Fibroblast of pulmonary artery (primary cell): Measurements from ENCODE around the gene FAM170B.

Source experiments
- DNase-seq: peaks from one replicate; pipeline ENCODE4 v3.0.0-alpha.2; 2010; ENCODE audit warnings: low read depth
- H3K4me3 ChIP-seq: replicated peaks from 2 replicates; pipeline ENCODE4 v1.5.1; 2011; ENCODE audit warnings: low read depth, mild to moderate bottlenecking, control low read depth, low read length, moderate library complexity
- TF ChIP-seq, protein P1 (sequence below): IDR thresholded peaks from 2 replicates; pipeline ENCODE4 v1.5.1; 2011; ENCODE audit warnings: mild to moderate bottlenecking, control low read depth, low read length, inconsistent platforms; ENCODE audit errors: missing control alignments

FAM170B gene

DNA sequence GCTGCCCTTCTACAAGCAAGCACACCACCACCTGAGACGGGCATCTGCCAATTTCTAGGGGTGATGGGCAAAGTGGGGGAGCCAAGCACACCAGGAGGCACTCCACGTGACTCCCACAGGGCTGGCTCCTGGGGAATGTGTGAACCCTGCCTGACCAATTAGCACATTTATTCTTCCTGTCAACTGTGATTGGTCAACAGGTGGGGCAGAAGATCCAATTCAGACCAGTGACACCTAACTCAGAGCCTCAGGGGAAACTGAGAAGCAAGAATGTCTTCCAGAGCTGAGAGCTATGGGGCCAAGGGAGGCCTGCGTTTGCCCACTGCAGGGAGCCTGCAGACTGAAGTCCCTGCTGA, 38.9 kb upstream of the FAM170B start:
- H3K4me3 ChIP-seq, result no peak overlapping the region
- no peak for DNase-seq
- TF ChIP-seq, protein P1, sequence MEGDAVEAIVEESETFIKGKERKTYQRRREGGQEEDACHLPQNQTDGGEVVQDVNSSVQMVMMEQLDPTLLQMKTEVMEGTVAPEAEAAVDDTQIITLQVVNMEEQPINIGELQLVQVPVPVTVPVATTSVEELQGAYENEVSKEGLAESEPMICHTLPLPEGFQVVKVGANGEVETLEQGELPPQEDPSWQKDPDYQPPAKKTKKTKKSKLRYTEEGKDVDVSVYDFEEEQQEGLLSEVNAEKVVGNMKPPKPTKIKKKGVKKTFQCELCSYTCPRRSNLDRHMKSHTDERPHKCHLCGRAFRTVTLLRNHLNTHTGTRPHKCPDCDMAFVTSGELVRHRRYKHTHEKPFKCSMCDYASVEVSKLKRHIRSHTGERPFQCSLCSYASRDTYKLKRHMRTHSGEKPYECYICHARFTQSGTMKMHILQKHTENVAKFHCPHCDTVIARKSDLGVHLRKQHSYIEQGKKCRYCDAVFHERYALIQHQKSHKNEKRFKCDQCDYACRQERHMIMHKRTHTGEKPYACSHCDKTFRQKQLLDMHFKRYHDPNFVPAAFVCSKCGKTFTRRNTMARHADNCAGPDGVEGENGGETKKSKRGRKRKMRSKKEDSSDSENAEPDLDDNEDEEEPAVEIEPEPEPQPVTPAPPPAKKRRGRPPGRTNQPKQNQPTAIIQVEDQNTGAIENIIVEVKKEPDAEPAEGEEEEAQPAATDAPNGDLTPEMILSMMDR, result no peak

DNA sequence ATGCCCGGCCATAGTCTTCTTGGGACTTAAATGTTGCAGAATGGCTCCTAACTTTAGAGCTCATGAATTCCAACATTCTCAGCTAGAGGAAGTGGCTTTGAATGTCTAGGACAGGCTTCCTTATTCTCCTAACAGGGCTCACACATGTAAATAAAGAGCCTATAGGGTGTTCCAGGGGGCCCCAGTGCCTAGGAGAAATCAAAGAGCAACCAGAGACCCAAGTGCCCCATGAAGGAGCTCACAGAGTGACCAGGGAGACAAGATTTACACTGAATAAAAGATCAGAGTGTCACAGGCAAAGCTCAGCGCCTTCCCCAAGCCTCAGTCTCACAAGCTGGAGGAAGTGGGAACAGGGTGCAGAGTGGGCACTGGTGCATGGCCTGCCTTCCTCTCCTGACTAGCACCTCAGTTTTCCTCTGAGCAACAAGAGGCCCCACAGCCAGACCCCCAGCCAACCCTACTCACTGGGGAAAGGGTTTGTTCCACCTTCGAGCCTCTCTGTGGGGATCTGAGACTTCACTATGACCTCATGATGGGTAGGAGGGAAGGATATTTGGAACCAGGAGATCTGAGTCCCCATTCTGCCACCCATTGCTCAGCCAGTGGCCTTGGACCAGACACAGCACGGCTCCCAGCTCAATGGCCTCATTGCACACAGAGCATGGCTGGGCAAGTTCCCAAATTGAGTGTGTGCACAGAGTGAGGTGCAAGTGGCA, 38.4 kb upstream of the FAM170B start:
- DNase-seq, result no peak
- TF ChIP-seq, protein P1, result no peak
- H3K4me3 ChIP-seq, result no peak overlapping the region

DNA sequence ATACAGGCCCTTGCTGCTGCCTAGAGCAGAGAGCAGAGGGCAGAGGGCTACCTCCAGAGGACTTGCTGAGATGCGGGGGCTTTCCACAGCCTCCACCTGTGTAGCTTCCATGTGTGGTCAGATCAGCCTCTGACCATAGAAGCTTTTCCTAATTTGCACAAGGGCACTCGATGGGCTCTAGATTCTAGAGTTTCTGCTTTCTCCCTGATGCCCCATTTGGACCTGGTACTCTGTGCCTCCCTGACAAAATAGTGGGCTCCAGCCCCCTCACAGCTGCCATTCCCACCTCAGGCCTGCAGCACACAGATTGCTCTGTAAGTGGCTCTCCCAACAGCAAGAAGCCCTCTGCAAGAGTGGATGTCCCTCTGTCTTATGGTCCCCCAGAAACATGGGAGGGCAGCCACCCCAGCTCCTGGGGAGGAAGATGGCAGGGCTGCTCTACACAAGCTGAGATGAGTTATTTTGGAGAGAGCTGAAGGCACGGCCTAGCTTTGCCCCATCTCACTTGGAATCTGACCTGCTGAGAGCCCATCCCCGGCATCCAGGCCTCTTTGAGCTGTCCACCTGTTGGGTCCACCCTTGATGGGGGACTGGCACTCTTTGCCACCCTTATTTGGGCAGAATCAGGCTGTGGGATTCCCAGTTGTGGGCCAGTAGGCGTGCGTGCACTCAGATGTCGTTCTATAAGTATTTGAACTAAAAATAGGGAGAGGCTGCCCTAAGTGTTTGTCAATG, 37.7 kb upstream of the FAM170B start:
- DNase-seq, result no peak
- TF ChIP-seq, protein P1, result no peak
- H3K4me3 ChIP-seq, result no peak overlapping the region

DNA sequence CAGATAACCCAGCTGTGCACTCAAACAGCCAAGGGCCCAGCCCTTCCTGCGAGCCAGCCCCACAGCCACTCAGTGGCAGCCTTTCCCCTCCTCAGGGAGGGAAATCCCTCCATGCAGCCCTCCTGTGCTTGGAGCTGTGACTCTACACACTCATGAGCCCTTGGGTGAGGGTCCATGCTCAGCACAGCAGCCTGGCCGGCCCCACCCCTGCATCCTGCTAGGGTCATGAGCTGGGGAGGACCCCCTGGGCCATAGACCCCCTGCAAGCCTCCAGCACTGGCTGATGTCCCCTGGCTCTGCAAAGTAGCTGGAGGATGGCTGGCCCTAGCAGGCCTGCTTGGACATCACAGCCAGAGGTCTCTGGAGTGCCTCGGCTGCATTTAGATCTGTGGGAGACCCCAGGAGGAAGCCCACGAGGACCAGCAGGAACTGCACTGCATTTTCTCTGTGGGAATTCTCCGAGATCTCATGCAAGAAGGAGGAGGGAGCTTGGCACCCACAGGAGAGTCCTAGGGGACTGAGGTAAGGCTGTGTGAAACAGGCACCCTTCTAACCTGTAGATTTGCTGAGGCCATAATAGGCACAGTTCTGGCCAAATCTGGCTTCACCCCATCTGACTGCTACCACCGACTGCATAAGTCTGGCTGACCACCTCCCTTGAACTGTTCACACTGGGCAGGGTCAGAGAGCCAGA, 37.0 kb upstream of the FAM170B start:
- TF ChIP-seq, protein P1, result no peak
- DNase-seq, result no peak

DNA sequence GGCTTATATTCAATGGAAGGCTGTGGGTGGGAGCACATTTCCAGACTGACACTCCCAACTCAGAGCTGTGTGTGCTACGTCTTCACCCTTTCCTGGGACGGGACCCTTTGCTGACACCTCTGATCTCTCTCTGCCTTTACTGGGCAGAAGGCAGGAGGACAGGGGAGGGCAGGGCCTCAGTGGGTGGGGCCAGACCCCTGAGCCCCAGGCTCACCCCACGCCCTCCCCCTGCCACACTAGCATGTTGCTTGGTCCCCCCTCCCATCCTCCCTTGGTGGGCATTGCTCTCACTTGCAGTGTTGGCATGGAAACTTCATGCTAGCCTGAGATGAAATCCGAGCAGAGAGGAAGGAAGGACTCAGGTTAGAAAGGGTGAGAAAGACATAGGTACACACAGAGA, 36.0 kb upstream of the FAM170B start:
- TF ChIP-seq, protein P1, result no peak
- no peak overlapping the region for H3K4me3 ChIP-seq
- DNase-seq, result no peak

More for the DNA sequence above, 37.0 kb upstream of the FAM170B start:
- H3K4me3 ChIP-seq, result no peak overlapping the region

DNA sequence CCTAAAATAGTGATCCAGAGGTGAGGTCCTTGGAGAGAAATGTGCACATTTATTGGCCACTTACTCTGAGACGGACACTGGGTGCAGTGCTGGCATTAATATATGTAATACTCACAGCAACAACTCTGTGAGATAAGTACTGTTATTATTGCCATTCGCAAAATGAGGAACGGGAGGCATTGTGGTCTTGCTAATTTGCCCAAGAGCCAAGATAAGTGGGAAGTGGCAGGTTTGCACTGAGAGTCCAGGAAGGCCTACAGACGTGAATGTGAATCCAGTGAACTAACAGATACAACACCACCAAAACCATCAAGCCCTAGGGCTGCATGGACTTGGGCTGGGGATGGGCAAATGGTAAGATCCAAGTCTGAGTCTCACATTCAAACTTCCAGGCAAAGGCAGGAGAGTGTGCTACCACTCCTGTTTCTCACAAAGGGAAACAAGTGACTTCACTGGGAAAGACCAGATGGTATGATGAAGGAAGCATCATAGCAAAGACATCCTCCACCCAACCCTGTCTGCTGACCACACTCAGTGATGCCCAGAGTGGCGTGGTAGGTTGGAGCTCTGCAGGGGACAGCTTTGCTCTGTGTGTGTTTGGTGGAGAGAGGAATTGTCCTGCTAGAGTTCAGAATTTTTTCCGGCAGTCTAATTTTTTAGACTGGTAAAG, 35.1 kb upstream of the FAM170B start:
- TF ChIP-seq, protein P1, result no peak
- DNase-seq, result no peak
- no peak overlapping the region for H3K4me3 ChIP-seq
